SK-N-MC (cell line): Measurements from ENCODE around the gene HBA2.

ENCODE experiments used
- EZH2 ChIP-seq: fragments of 200-600 bp; sonication (generic); IDR thresholded peaks from one replicate; pipeline ENCODE4 v1.6.1; 2017; ENCODE audit warnings: antibody characterized with exemption
- POLR2AphosphoS5 ChIP-seq: IDR thresholded peaks from 2 replicates; pipeline ENCODE4 v1.6.1; 2012; ENCODE audit warnings: mild to moderate bottlenecking, low read depth, low read length, borderline replicate concordance

- no peak for TF ChIP-seq POLR2AphosphoS5
- TF ChIP-seq EZH2, result no peak
Observed at GRCh38 chr16:133716-134115, 39.0 kb upstream of the HBA2 start.
